ENCODE results near the gene S100A1.

DNA sequence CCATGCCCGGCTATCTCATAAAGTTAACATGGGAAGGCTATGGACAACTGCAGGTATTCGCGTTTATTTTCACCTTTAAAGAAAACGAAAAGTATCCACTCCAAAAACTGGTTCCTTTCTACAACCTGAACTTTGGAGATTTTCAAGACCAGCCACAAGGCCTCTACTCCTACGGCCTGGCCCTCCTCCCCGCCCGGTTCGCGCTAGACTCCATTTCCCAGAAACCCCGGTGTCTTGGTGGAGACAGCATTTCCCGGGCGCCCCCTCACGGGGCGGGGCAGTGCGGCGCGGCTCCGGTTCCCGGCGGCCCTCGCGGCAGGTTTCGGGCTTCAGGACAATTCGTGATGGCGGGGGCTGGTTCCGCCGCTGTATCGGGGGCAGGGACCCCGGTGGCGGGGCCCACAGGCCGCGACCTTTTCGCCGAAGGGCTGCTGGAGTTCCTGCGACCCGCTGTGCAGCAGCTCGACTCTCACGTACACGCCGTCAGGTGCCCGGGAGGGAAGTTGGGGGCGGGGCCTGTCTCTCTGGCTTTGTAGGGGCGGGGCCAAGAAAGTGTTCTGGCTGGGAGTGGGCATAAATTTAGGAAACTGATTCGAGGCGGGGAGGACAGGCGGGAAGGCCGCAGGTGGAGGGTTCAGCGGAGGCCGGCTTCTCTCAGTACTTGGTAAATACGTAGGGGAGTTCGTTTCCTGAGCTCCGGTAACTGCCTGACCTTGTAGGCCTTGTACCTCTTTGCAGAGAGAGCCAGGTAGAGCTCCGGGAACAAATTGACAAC is 30.4 kb downstream of the S100A1 start, which contains the start of gene SNAPIN:
- TF ChIP-seq CTCF (IDR thresholded peaks at IDR 0.05) (peak in 2 of 7 experiments; percentile 30 to 32), POLR2A (IDR thresholded peaks at IDR 0.05) (no peak), EP300 (IDR thresholded peaks at IDR 0.05) (no peak), POLR2AphosphoS5 (IDR thresholded peaks at IDR 0.05) (peak; percentile 61 to 85 (median 63))
